HepG2 (cell line): ENCODE measurements around the gene ZNF414. TPM values are rescaled to one million over a fixed set of nuclear protein-coding genes. Genes with fewer than 3 reads are reported as not detected.
A peak's percentile ranks its signal among the peaks of the same experiment; 100 is the strongest.

Experiments
- CBX5 ChIP-seq: sonication (generic); formaldehyde crosslinking; IDR thresholded peaks from 2 replicates; pipeline ENCODE4 v1.4.0; 2020; ENCODE audit warnings: missing genetic modification reagents, borderline replicate concordance
- CHCHD3 ChIP-seq: sonication (generic); formaldehyde crosslinking; IDR thresholded peaks from 2 replicates; pipeline ENCODE4 v1.8.0; 2022; ENCODE audit warnings: mild to moderate bottlenecking, missing genetic modification reagents, moderate library complexity
- DPF2 ChIP-seq: sonication (generic); formaldehyde crosslinking; IDR thresholded peaks from 2 replicates; pipeline ENCODE4 v1.4.0; 2020; ENCODE audit warnings: mild to moderate bottlenecking, low read depth, missing genetic modification reagents, borderline replicate concordance
- GATA4 ChIP-seq: sonication (generic); IDR thresholded peaks from 2 replicates; pipeline ENCODE4 v1.6.1; 2016; ENCODE audit warnings: antibody characterized with exemption, low read depth, borderline replicate concordance
- JARID2 ChIP-seq: sonication (generic); formaldehyde crosslinking; IDR thresholded peaks from 2 replicates; pipeline ENCODE4 v1.8.1; 2023; ENCODE audit warnings: missing genetic modification reagents, inconsistent platforms; ENCODE audit not compliant: insufficient replicate concordance
- JUN ChIP-seq: sonication (generic); formaldehyde crosslinking; IDR thresholded peaks from 2 replicates; pipeline ENCODE4 v1.4.0; 2020; ENCODE audit warnings: mild to moderate bottlenecking, missing genetic modification reagents
- KDM3A ChIP-seq: IDR thresholded peaks from 2 replicates; pipeline ENCODE4 v1.6.1; 2018; ENCODE audit warnings: low read depth, missing compliant biosample characterization
- MBNL3 ChIP-seq: fragments of 250-450 bp; sonication (Bioruptor Pico); conservative IDR thresholded peaks from 2 replicates; pipeline ENCODE4 v1.8.0; 2022; ENCODE audit warnings: mild to moderate bottlenecking, inconsistent platforms
- MYC ChIP-seq: sonication (generic); formaldehyde crosslinking; IDR thresholded peaks from 2 replicates; pipeline ENCODE4 v1.9.0; 2021; ENCODE audit warnings: missing genetic modification reagents, borderline replicate concordance
- NBN ChIP-seq: fragments of 450-650 bp; conservative IDR thresholded peaks from 2 replicates; pipeline ENCODE4 v1.6.1; 2017
- PAWR ChIP-seq: sonication (generic); formaldehyde crosslinking; IDR thresholded peaks from 2 replicates; pipeline ENCODE4 v1.4.0; 2020; ENCODE audit warnings: missing genetic modification reagents, mild to moderate bottlenecking, borderline replicate concordance
- REXO4 ChIP-seq: sonication (generic); formaldehyde crosslinking; IDR thresholded peaks from 2 replicates; pipeline ENCODE4 v1.8.0; 2022; ENCODE audit warnings: missing genetic modification reagents, mild to moderate bottlenecking, borderline replicate concordance
- SOX6 ChIP-seq, 2 experiments: fragments of 450-650 bp in 1 of 2; sonication (generic) in 1 of 2; formaldehyde crosslinking in 1 of 2; IDR thresholded peaks; 2 replicates each; pipeline versions ENCODE4 v1.4.0 to v1.6.1; 2017 to 2020; ENCODE audit warnings: antibody characterized with exemption in 1 of 2, mild to moderate bottlenecking in 1 of 2, missing genetic modification reagents in 1 of 2
- YY1 ChIP-seq: IDR thresholded peaks from 2 replicates; pipeline ENCODE4 v1.6.1; 2011; ENCODE audit warnings: low read length, low read depth, moderate library complexity, mild to moderate bottlenecking; ENCODE audit not compliant: insufficient read depth, insufficient replicate concordance
- ZBTB7B ChIP-seq: sonication (generic); formaldehyde crosslinking; IDR thresholded peaks from 2 replicates; pipeline ENCODE4 v1.4.0; 2020; ENCODE audit warnings: missing genetic modification reagents
- ZNF510 ChIP-seq: sonication (generic); formaldehyde crosslinking; IDR thresholded peaks from 2 replicates; pipeline ENCODE4 v1.4.0; 2020; ENCODE audit warnings: low read depth, mild to moderate bottlenecking, missing genetic modification reagents
- ZNF549 ChIP-seq: sonication (generic); formaldehyde crosslinking; IDR thresholded peaks from 2 replicates; pipeline ENCODE4 v1.5.0; 2020; ENCODE audit warnings: missing genetic modification reagents
- polyA plus RNA-seq, 8 experiments: library from polyadenylated mRNA; depleted of rRNA in 3 of 8; stranded (reverse) in 7 of 8; unstranded in 1 of 8; fragments of >200 nt; fragmentation: Illumina TruSeq in 4 of 8; extraction: Trizol in 4 of 8; gene quantifications; 2 replicates each; pipeline versions ENCODE4 v1.2.1 to v1.2.3, GENCODE V29; 2011 to 2016; ENCODE audit warnings: low read depth in 4 of 8, missing spikeins in 1 of 8, mixed read lengths in 1 of 8; ENCODE audit not compliant: insufficient read depth in 1 of 8
- total RNA-seq, 5 experiments: library from RNA; depleted of rRNA; stranded (reverse); fragments of >200 nt; fragmentation: Illumina TruSeq; extraction: Trizol; gene quantifications; 2 replicates each; pipeline ENCODE4 v1.2.3, GENCODE V29; 2016; ENCODE audit warnings: low read depth in 1 of 5
- TF ChIP-seq, protein P1 (sequence below): sonication (generic); formaldehyde crosslinking; IDR thresholded peaks from 2 replicates; pipeline ENCODE4 v1.8.1; 2022; ENCODE audit warnings: mild to moderate bottlenecking, missing genetic modification reagents
- TF ChIP-seq, protein P2 (sequence below): sonication (generic); formaldehyde crosslinking; IDR thresholded peaks from 2 replicates; pipeline ENCODE4 v1.4.0; 2020; ENCODE audit warnings: missing genetic modification reagents, borderline replicate concordance
- TF ChIP-seq, protein P3 (sequence below): sonication (generic); formaldehyde crosslinking; IDR thresholded peaks from 2 replicates; pipeline ENCODE4 v1.5.0; 2020; ENCODE audit warnings: missing genetic modification reagents
- TF ChIP-seq, protein P4 (sequence below): IDR thresholded peaks from 2 replicates; pipeline ENCODE4 v1.6.1; 2012; ENCODE audit warnings: low read depth, low read length, improper control_type of control experiment

The ZNF414 gene
- total and polyA plus RNA-seq, 2 of the 13 experiments (the other 11 are each of a cell fraction or from before 2014, with no cell fraction given): 2.5 to 4.0 TPM

DNA sequence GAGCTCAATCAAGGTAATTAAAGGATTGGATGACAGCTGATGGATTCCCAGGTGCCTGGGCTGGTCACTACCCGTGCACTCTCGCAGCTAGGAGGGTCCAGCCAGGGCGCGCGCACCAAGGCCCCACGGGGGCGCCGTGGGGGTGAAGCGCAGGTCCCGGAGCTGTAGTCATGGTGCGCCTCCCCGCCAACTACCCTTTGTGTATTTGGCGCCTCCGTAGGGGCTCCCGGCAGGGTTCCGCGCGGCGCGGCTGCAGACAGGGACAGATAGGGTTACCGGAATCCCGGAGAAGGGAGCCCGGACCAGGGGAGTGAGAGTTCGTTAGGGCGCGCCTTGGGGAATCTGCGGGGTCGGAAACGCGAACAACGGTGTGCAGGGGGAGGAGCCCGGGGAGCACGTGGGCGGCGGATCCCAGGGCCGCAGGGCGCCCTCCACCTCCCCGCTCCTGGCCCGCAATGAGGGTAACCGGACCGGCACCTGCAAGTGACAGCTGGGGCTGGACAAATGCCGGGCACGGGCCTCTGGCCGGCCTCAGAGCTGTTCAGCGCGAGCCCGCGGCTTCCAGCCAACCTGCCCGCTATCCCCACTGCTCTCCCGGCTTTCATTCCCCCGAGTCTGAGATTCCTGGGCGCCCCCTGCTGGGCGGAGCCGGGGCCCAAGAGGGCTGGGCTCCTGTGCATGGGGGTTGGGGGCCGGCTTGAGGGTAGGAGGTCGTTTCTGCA lies 8.1 kb downstream of the ZNF414 start (continued):
- TF ChIP-seq, protein P1, sequence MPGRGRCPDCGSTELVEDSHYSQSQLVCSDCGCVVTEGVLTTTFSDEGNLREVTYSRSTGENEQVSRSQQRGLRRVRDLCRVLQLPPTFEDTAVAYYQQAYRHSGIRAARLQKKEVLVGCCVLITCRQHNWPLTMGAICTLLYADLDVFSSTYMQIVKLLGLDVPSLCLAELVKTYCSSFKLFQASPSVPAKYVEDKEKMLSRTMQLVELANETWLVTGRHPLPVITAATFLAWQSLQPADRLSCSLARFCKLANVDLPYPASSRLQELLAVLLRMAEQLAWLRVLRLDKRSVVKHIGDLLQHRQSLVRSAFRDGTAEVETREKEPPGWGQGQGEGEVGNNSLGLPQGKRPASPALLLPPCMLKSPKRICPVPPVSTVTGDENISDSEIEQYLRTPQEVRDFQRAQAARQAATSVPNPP: no peak
- TF ChIP-seq MYC (peak; percentile 92), DPF2 (no peak), SOX6 (IDR thresholded peaks at IDR 0.05) (no peak), SOX6 (CRISPR knock-in tag; IDR thresholded peaks at IDR 0.05) (no peak; the same call in 1 of the 2 replicates), YY1 (peak; percentile 36), GATA4 (no peak), JUN (CRISPR knock-in tag) (no peak), REXO4 (CRISPR knock-in tag) (no peak), ZBTB7B (CRISPR knock-in tag) (peak; percentile 20), ZNF549 (CRISPR knock-in tag) (no peak), PAWR (CRISPR knock-in tag) (no peak), MBNL3 (CRISPR knock-in tag) (no peak), NBN (no peak), JARID2 (CRISPR knock-in tag) (no peak), CBX5 (CRISPR knock-in tag) (no peak), ZNF510 (CRISPR knock-in tag) (no peak), CHCHD3 (CRISPR knock-in tag) (no peak), KDM3A (CRISPR knock-in tag) (peak; percentile 66; the same call in 1 of the 2 replicates)
- TF ChIP-seq, protein P2, sequence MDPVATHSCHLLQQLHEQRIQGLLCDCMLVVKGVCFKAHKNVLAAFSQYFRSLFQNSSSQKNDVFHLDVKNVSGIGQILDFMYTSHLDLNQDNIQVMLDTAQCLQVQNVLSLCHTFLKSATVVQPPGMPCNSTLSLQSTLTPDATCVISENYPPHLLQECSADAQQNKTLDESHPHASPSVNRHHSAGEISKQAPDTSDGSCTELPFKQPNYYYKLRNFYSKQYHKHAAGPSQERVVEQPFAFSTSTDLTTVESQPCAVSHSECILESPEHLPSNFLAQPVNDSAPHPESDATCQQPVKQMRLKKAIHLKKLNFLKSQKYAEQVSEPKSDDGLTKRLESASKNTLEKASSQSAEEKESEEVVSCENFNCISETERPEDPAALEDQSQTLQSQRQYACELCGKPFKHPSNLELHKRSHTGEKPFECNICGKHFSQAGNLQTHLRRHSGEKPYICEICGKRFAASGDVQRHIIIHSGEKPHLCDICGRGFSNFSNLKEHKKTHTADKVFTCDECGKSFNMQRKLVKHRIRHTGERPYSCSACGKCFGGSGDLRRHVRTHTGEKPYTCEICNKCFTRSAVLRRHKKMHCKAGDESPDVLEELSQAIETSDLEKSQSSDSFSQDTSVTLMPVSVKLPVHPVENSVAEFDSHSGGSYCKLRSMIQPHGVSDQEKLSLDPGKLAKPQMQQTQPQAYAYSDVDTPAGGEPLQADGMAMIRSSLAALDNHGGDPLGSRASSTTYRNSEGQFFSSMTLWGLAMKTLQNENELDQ (CRISPR knock-in tag): no peak
- TF ChIP-seq, protein P3, sequence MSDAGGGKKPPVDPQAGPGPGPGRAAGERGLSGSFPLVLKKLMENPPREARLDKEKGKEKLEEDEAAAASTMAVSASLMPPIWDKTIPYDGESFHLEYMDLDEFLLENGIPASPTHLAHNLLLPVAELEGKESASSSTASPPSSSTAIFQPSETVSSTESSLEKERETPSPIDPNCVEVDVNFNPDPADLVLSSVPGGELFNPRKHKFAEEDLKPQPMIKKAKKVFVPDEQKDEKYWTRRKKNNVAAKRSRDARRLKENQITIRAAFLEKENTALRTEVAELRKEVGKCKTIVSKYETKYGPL (CRISPR knock-in tag): no peak
- TF ChIP-seq, protein P4, sequence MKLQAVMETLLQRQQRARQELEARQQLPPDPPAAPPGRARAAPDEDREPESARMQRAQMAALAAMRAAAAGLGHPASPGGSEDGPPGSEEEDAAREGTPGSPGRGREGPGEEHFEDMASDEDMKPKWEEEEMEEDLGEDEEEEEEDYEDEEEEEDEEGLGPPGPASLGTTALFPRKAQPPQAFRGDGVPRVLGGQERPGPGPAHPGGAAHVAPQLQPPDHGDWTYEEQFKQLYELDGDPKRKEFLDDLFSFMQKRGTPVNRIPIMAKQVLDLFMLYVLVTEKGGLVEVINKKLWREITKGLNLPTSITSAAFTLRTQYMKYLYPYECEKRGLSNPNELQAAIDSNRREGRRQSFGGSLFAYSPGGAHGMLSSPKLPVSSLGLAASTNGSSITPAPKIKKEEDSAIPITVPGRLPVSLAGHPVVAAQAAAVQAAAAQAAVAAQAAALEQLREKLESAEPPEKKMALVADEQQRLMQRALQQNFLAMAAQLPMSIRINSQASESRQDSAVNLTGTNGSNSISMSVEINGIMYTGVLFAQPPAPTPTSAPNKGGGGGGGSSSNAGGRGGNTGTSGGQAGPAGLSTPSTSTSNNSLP: no peak
